Heart left ventricle (tissue), 16 donors: ENCODE measurements around the gene ZSCAN10. TPM values are rescaled to one million over a fixed set of nuclear protein-coding genes. Genes with fewer than 3 reads are reported as not detected.

ENCODE experiments used
- ATAC-seq, 4 donors: fragments of 200-7000 bp; cut with Tn5 transposase; one replicate each; pipeline ENCODE4 v1.9.1; 2020 to 2022; ENCODE audit warnings: moderate library complexity in 4 of 4, mild to moderate bottlenecking in 3 of 4, moderate number of reproducible peaks in 1 of 4
- DNase-seq, 5 donors: peaks; one replicate each; pipeline ENCODE4 v3.0.0-alpha.2; 2020
- H3K27ac ChIP-seq, 12 donors: fragments of 200-600 bp; sonication (generic) in 4 of 12; one replicate each; pipeline versions ENCODE4 v1.5.0 to v1.8.0; 2016 to 2022; ENCODE audit warnings: mild to moderate bottlenecking in 2 of 12
- H3K27me3 ChIP-seq, 9 donors: fragments of 200-600 bp; sonication (generic) in 2 of 9; one replicate each; pipeline versions ENCODE4 v1.5.1 to v1.8.0; 2016 to 2022; ENCODE audit warnings: mild to moderate bottlenecking in 3 of 9
- H3K36me3 ChIP-seq, 9 donors: fragments of 200-600 bp; sonication (generic) in 2 of 9; one replicate each; pipeline versions ENCODE4 v1.5.0 to v1.8.0; 2018 to 2022; ENCODE audit warnings: mild to moderate bottlenecking in 2 of 9
- H3K4me1 ChIP-seq, 12 donors: fragments of 200-600 bp; sonication (generic) in 4 of 12; one replicate each; pipeline versions ENCODE4 v1.5.0 to v1.8.0; 2016 to 2022; ENCODE audit warnings: mild to moderate bottlenecking in 3 of 12
- H3K4me3 ChIP-seq, 12 donors: fragments of 200-600 bp; sonication (generic) in 4 of 12; one replicate each; pipeline versions ENCODE4 v1.5.0 to v1.8.0; 2017 to 2022; ENCODE audit warnings: mild to moderate bottlenecking in 9 of 12, moderate library complexity in 4 of 12
- H3K9me3 ChIP-seq, 12 donors: fragments of 200-600 bp; sonication (generic) in 4 of 12; one replicate each; pipeline versions ENCODE4 v1.5.0 to v1.8.0; 2016 to 2022; ENCODE audit warnings: mild to moderate bottlenecking in 1 of 12
- POLR2A ChIP-seq, 2 donors: fragments of 450-650 bp; IDR thresholded peaks; one replicate each; pipeline ENCODE4 v1.6.1; 2017; ENCODE audit warnings: antibody characterized with exemption in 2 of 2, mild to moderate bottlenecking in 2 of 2, moderate library complexity in 2 of 2
- WGBS, 4 donors: extraction: QIAGEN DNeasy Blood & Tissue Kit in 2 of 4; methylation state at CpG; one replicate each; pipeline versions ENCODE4 v1.1.5 to v1.1.7; 2013 to 2018; 5-methylcytosine and 5-hydroxymethylcytosine counted together
- intact Hi-C, 10 donors: fragments of 100-400 bp; cut with DNase I; formaldehyde crosslinking; loops; one replicate each; pipeline versions ENCODE4 v1.11.1 to v1.14.2; 2022
- polyA plus RNA-seq, 2 donors: library from polyadenylated mRNA; stranded (reverse); fragments of 200-250 nt; gene quantifications; one replicate each; pipeline ENCODE4 v1.2.3, GENCODE V29; 2013
- total RNA-seq, 9 donors: library from RNA; depleted of rRNA in 2 of 9; stranded (reverse); fragments of >200 nt in 2 of 9; fragmentation: NEBNext Ultra II Directional in 3 of 9; extraction: Animal tissue kit (Norgen Biotek cat#: 25700) in 3 of 9; gene quantifications; one replicate each; pipeline versions ENCODE4 v1.1.0 to v1.2.4, GENCODE V29; 2016 to 2023
- TF ChIP-seq, protein P1 (sequence below), 12 donors: fragments of 200-600 bp; sonication (generic) in 4 of 12; IDR thresholded peaks; one replicate each; pipeline versions ENCODE4 v1.5.0 to v1.8.0; 2018 to 2022; ENCODE audit warnings: antibody characterized with exemption in 12 of 12, mild to moderate bottlenecking in 5 of 12
- donor health status: ischemic (EF 13 %, LVEDD 7.1; RV severe dilation, severe dysfunction).
- donor health status: healthy with polysubstance abuse.
- donor health status: DM: no; HTN: yes; CAD: no.
- donor health status: DM: no; HTN: no; CAD: no.
- donor health status: ischemic (EF 25% LVEDD 6.9; RV normal size, moderate dysfunction).
- donor health status: ischemic (EF 25% LVEDD 5.7; RV mildly dilated, moderate dysfunction).
- donor health status: healthy.
- donor health status: DM: yes; HTN: yes; CAD: no.
- donor health status: ischemic (EF 35%, LVEDD 5.7; RV mildly dilated, moderate dysfunction).
- donor health status: nonischemic (EF 11% LVEDD 7.7; RV severe dilation, severe dysfunction).
- donor health status: DM: yes; HTN: yes; CAD: no.
- donor health status: PGD.
- donor health status: ischemic (EF 29% LVEDD 5.4; RV normal size, mild dysfunction).
- donor health status: nonischemic (EF 23%, LVEDD 6.1; RV moderate dilation, normal function).

ZSCAN10 gene
- total and polyA plus RNA-seq, 11 donors: not detected

DNA sequence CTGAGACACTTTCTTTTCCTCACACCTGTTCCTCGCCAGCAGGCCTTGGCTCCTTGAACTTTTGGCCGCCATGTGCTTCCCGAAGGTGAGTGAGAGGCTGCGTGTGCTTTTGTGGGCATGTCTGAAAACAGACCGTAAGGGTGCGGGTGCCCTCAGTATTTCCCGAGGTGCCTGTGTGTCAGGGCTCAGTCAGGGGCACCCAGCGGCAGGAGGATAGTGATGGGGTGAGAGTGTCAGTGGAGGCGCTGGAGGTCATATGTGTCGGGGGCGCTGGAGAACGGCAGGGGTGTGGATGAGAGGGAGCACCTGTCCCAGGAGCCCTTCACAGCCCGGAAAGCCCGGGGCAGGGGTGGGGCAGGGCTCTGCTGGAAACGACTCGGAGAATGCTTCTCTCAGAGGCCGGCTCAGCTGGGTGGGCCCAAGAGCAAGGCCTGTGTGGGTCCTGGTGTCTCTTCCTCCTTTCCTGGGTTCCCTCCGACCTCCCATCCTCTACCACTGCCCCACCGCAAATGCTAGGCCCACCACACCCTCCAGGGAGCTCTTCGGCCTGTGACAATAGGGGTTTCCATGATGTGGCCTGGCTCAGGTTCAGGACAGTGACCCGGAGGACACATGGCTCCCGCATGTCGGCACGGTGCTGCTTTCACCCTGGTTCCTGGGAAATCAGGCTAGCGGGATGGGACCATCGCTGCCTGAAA lies 33.2 kb downstream of the ZSCAN10 start:
- Histone ChIP-seq H3K9me3 (no peaks in the 10 kb centered on the region), H3K36me3 (peaks cover 0 to 23% (median 6%) of the 10 kb centered on the region in 9 donors), H3K4me3 (peak overlapping the region; percentile 30 to 71 (median 60)), H3K4me1 (peaks cover 0 to 49% (median 14%) of the 10 kb centered on the region in 12 donors), H3K27ac (peak overlapping the region; percentile 62 to 95 (median 87)), H3K27me3 (no peaks in the 10 kb centered on the region)
- DNase-seq (no peak), ATAC-seq (peak; percentile 4 to 29 (median 14))
- WGBS, 4 donors: 53 to 65% (median 56%) methylated on average over 24 to 26 of the region's 26 CpGs
- intact Hi-C loops: loop anchor here in 2 of 10 donors (2.0 to 5.0 kb wide), 2 partner anchors 21 to 36 kb away; no protein-coding TSS in a partner anchor
- TF ChIP-seq, protein P1, sequence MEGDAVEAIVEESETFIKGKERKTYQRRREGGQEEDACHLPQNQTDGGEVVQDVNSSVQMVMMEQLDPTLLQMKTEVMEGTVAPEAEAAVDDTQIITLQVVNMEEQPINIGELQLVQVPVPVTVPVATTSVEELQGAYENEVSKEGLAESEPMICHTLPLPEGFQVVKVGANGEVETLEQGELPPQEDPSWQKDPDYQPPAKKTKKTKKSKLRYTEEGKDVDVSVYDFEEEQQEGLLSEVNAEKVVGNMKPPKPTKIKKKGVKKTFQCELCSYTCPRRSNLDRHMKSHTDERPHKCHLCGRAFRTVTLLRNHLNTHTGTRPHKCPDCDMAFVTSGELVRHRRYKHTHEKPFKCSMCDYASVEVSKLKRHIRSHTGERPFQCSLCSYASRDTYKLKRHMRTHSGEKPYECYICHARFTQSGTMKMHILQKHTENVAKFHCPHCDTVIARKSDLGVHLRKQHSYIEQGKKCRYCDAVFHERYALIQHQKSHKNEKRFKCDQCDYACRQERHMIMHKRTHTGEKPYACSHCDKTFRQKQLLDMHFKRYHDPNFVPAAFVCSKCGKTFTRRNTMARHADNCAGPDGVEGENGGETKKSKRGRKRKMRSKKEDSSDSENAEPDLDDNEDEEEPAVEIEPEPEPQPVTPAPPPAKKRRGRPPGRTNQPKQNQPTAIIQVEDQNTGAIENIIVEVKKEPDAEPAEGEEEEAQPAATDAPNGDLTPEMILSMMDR (IDR thresholded peaks at IDR 0.05): no peak
- no peak for TF ChIP-seq POLR2A (IDR thresholded peaks at IDR 0.05)

DNA sequence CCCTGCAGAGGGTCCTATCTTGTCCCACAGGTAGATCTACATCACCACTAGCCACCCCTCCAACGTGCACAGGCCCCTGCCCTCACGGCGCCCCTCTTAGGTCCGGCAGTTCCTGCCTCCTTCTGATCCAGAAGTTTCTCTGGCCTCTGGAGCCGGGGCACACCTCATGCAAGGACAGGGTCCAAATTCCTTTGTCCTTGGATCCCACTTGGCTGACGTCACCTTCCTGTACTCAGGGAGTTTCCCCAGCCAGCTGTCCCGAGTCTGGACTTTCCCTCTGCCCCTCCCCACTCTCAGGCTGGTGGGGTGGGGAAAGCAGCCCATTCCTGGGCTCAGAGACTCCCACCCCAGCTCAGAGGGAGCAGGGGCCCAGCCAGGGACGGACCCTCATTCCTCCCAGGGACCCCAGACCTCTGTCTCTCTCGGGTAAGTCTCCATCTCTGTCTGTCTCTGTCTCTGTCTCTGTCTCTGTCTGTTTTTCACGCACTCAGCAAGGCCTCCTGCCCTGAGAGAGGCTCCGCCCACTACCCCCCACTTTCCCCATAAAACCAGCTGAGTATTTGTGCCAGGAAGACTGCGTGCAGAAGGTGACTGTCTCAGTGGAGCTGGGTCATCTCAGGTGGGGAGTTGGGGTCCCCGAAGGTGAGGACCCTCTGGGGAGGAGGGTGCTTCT lies 33.9 kb downstream of the ZSCAN10 start, which contains the start of gene IL32:
TSS of gene IL32 (plus strand) at position 572 of the 673 bp plus-strand sequence. CDS start 172 bp downstream, outside the sequence.
- TF ChIP-seq POLR2A (IDR thresholded peaks at IDR 0.05): peak in 1 of 2 donors; percentile 38
- TF ChIP-seq, protein P1 (IDR thresholded peaks at IDR 0.05): no peak
- Histone ChIP-seq H3K9me3 (no peaks in the 10 kb centered on the region), H3K27me3 (no peaks in the 10 kb centered on the region), H3K4me1 (peaks cover 0 to 56% (median 14%) of the 10 kb centered on the region in 12 donors), H3K4me3 (peak within 1 kb of the TSS; percentile 30 to 71 (median 60)), H3K36me3 (peaks cover 0 to 23% (median 6%) of the 10 kb centered on the region in 9 donors), H3K27ac (peak within 1 kb of the TSS; percentile 62 to 95 (median 87))
- ATAC-seq: peak; percentile 82 to 94 (median 86)
- peak; percentile 72 to 88 (median 83) for DNase-seq
- intact Hi-C loops: loop anchor here in 2 of 10 donors (2.0 to 5.0 kb wide), 2 partner anchors 22 to 37 kb away; no protein-coding TSS in a partner anchor
- 24 to 48% (median 39%) methylated on average over 13 of the region's 13 CpGs for WGBS, 4 donors

DNA sequence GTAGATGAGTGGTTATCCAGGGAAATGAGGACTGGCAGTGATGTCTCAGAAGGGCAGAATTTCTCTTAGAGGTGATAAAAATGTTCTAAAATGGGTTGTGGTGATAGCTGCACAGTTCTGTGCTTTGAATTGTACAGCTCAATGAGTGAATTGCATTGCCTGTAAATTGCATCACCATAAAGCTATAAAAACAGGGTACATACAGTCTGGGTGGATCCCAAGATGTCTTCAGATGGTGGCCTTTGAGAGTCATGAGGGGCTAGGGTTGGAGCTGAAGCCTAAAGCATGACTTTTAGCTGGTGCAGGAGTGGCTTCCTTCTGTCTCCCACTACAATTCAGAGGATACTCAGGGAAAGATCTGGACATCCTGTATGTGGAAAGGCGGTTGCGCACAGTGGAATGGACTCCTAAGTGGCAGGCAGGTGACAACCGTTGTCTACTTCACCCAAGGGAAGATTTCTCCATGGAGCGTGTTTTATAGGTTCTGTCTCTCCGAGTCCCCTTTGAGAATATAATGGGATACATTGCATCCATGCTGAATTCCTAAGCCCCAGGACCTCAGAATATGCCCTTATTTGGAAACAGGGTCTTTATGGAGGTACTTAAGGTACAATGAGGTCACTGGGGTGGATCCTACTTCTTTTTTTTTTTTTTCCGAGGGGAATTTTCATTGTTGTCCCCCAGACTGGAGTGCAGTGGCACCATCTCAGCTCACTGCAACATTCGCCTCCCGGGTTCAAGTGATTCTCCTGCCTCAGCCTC lies 35.3 kb downstream of the ZSCAN10 start:
- Histone ChIP-seq H3K36me3 (peaks cover 0 to 15% (median 6%) of the 10 kb centered on the region in 9 donors), H3K27me3 (no peaks in the 10 kb centered on the region), H3K4me1 (peaks cover 0 to 64% (median 24%) of the 10 kb centered on the region in 12 donors), H3K9me3 (no peaks in the 10 kb centered on the region), H3K27ac (peak overlapping the region in 10 of 12 donors; percentile 62 to 95 (median 87)), H3K4me3 (no peak overlapping the region)
- TF ChIP-seq, protein P1 (IDR thresholded peaks at IDR 0.05): no peak
- TF ChIP-seq POLR2A (IDR thresholded peaks at IDR 0.05): no peak
- DNase-seq: no peak
- WGBS, 4 donors: 85 to 91% (median 86%) methylated on average over 8 of the region's 8 CpGs
- intact Hi-C loops: loop anchor here in 4 of 10 donors (2.0 to 5.0 kb wide), 4 partner anchors 23 to 98 kb away; partner anchors contain the start of gene ZSCAN10 (in 1 of the 4)
- no peak for ATAC-seq
